ENCODE data around the gene C18orf63.

The C18orf63 gene

DNA sequence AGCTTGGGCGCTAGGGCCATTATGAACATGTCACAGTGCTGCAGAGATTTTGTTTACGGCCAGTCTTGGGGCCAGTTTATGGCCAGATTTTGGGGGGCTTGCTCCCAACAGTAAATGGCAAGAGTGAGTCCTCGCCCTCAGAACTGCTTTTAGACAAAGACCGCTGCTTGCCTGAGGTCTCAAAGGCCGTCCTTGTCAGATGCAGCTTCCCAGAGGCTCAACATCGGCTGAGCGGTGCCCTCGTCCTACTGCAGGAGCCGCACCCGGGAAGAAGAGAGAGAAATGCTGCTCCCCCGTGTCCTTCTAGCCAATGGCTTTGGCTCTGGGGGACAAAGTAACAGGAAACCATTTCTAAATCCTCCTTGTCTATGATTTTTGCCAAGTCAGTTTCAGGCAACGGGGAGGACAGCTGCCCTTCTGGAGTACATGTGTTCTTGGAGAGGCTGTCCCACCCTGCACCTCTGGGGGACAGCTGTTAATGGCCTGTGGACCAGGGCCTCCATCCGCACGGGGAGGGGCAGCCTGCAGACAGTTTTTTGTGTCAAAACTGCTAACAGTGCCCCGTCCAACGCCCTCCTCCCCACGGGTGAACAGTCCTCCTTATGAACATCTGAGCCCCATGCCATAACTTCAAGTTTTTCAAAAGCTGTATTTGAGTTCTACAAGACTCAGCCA is 66.1 kb downstream of the C18orf63 start:
- no peak for DNase-seq

DNA sequence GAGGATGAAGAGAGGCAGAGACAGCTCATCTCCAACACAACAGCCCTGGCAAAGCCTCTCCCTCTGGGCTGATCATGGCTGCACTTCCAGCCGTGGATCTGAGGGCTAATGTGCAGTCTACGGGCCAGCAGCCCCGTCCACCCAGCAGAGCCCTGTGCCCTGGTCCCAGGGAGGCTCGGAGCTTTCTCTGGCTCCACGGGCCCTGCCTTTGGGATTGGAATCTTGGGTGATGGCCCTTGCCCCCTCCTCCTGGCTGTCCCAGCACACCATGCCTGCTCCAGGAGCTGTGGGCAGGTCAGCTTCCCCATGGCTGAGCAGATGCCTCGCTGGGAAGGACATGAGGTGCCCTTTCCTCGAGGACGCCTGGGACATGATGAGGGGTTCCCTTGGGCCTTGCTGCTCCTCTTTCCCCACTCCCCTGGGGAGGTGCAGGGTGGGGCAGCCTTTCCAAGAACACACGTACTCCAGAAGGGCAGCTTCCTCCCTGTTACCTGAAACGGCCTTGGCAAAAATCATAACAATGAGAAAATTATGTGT is 66.9 kb downstream of the C18orf63 start:
- DNase-seq: no peak

DNA sequence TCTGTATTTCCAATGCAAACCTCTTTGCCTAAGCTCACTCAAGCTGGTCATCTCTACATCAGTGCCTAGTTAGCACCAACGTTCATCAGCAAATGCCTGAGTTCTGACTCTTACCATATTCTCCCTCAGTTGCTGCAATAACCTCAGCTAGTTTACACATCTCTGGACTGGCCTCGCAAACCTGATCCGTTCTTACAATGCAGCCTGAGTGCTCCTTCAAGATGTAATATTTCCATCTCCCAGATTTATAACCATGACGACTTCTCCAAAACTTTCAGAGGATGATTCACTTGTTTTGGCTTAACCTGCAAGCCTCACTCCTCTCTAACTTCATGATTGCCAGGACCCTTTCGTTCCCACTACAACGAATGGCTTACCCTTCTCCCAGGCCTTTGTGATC is 71.7 kb downstream of the C18orf63 start:
- DNase-seq: no peak

DNA sequence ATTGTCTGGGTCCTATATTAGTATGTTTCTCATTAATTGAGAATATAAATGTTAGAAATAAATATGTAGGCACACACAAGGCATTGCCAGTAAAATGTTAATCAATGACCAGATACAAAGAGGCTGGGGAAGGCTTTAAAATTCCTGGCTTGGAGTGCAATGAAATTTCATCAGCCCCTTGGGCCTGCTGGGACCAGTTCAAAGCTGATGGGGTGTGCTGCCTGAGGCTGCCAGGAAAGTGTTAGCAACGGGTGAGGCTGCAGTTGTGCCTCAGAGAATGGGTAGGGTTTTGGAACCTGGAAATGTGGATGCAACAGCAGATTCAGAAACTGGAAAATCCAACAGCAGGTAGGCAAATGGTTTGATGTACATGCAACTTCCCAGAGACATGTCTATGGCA is 72.6 kb downstream of the C18orf63 start:
- DNase-seq: no peak

DNA sequence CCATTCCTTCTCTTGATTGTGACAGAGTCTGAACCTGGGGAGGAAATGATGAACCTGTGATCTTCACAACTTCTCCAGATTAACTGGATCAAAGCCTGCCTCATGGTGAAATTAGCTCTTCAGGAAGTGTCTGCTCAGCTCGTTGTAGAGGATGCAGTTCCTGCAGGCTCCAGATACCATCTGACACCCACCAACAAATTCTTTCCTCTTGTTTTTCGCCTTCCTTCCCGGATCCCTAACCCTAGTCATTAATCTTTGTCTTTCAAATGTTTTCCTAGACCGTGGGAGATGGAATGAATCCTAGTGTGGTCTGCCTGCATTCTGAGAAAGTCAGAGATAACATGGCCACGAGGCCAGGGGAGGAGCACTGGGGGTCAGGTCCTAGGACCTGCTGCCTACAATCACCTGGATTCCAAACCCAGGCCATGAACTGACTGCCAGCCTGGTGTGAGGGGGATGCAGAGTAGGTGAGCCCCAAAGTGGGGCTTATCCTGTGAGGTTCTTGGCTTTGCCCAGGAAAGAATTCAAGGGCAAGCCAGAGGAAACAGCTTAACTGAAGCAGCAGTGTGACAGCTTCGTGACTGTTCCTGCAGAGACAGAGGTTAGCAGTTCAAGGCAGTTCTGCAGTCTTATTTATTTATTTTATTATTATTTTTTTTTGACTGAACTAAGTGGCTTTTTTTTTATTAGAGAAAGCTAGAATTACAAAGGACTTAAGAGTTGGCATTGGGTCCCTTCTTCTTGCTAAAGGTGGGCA is 73.7 kb downstream of the C18orf63 start:
- DNase-seq: no peak

DNA sequence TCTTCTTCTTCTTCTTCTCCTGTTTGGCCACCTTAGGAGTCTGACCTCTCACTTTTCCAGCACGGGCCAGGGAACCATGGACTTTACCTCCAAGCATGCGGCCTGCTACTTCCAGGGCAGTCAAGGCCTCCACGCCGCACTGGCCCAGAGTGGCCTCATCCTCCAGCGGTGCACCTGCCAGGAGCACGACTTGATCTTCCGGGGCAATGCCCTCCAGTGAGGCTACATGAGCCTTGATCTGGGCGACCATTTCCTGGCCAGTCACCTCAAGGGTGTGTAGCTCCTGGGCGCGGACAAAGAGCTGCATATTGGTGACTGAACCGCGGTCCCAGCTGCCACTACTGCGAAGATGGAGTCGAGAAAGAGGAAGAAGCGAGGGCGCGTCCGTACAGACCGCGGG is 74.4 kb downstream of the C18orf63 start:
- DNase-seq: no peak

DNA sequence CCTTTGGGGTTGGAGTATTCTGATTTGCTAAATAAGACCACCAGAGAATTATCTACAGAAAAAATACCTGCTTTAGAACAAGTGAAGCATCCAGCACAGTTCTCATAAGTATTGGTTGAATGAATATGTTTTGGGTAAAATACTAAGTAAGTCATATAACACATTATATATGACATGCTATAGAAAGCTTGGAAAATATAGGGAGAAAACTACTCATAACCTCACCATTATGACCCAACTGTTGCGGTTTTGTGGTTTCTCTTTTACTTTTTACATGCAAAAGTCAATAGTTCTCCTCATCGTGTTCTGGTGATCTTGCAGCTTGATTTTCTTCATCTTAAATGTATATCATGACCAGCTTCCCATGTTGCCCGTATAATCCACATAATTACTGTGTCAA is 75.3 kb downstream of the C18orf63 start:
- no peak for DNase-seq

DNA sequence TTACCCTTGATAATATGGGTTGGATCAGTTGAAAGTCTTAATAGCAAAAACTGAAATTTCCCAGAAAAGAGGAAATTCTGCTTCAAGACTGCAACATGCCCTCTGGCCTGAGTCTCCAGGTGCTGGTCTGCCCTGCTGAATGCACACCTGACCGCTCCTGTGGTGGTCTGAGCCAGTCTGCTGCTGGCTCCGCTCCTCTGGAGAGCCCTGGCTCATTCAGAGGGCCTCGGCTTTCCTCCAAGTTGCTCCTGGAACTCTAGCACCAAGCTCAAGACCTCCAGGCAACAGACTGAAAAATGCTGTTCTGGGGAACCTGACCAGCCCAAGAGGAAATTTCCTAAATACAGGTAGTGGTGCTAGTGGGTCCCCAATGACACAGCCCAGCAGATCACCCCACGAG is 76.7 kb downstream of the C18orf63 start:
- no peak for DNase-seq

DNA sequence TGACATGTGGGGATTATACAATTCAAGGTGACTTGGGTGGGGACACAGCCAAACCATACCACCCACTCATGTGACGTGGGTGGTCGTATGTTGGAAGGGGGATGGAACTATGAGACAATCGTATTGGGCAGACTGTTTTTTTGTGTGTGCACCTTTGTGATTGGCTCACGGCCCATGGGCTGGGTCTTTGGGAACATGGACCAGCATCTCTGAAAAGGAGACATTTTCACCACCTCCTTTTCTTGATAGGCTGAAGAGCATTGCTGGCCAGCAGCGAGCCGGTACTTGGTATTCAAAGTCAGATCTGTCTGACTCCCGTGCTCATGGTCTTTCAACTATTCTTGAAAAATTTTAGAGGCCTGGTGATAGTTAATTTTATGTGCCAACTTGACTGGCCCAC is 79.4 kb downstream of the C18orf63 start:
- DNase-seq: no peak

DNA sequence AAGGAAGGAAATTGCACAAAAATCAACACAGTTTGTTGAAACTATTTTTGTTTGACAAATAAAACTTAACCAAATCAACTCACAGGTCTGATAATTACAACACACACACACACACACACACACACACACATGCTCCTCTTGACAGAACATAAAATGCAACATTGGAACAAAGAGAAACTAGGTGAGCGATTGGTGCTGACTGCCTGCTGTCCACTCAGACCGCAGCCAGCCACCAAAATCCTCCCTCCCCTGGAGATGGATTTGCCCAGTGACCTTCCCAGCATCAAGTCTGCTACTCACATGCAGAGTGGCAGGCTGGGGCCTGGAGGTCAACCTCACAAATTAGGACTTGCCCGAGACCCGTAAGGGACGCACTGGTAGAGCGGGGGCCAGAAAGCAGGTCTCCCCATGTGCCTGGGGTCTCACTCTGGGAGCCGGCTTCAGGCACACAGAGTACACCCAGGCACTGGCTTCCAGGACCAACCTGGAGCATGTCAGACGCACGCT is 80.1 kb downstream of the C18orf63 start:
- DNase-seq: no peak

DNA sequence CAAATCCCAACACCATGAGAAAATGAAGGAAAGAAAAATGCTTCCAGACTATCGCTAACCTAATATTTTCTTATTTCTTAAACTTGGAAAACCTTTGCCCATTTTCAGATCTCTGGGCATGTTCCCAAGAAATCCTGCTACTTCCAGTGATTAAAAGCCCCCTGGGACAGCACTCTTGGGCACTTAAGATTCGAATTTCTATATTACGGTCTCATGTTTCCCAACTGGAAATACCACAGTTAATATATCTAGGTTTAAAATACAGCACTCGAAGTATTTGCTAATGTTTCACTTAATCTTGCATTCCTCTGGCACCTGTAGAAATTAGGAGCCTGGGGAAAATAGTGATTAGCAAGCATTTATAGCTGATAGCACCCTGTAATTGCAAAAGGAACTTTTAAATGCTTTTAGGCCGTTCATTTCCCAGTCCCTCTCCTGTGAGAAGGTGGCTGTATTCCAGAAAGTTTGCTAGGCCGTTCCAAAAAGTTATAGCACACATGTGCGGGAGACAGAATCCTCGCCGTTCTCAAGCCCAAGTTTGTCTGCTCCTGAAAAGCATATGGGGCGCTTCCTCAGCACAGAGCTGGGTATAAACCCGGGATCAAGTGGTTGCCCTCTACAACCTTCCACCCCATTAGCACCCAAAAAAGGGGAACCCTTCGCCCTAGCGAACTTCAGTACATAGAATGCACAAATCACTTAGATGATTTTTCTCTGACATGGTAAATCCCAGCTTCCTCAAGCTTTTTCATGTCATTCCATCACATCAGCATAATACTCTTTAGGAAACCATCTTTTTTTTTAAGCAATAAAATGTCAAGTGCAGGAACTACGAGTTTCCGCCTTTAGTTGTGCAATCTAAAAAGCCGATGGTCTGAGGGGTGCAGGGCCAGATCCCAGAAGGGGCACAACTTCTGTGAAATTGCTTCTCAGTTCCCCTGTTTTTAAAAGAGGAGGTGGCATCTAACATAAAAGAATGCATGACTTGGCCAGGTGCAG is 80.8 kb downstream of the C18orf63 start:
- peak in 1 of 2 experiments; percentile 5 for DNase-seq

DNA sequence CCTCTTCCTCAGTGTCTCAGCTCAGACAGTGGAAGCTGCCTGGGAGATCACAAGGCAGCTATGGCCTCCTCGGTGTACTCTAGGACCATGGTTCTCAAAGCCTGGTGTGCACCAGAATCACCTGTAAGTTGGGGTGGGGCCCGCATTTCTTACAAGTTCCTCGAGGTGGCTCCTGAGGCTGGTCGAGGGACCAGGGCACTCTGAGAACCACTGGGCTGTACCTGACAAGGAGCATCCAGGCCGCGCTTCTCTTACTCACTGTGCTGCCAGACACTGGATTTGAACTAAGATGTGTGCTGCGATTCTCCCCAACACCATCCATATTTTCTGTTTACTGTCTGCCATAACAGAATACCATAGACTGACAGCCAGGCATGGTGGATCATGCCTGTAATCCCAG is 81.9 kb downstream of the C18orf63 start:
- DNase-seq: no peak

DNA sequence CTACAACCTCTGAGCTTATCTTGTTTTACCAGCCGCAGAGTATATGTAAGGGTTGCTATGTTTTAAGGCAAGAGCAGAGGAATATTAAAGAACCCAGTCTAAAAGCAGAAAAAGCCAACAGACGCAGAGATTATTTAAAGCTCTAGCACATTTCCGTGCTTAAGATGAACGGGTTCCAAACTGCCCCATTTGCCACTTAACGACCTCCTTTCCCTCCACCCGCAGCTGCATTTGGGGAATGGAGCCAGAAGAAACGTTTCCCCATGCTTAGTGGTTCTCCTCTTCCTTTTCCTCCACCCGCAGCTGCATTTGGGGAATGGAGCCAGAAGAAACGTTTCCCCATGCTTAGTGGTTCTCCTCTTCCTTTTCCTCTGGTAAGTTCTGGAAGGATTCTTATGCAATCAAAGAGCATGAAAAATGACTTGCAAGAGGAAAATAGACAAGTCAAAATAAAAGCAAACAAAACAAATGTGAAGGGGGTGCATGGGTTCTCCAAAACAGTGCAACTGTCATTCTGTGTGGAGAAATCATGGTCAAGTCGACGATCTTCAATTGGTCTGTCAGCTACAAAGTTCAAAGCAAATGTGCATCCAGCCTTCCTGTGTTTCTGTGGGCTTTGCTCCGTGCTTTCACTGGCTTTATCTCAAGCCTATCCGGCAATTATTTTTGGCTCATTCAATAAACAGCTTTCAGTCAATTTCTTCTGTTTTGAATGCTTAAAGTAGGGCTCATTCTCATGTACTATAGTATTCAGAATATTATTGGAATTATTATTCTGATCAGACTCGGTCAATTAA is 83.7 kb downstream of the C18orf63 start:
- DNase-seq: no peak

DNA sequence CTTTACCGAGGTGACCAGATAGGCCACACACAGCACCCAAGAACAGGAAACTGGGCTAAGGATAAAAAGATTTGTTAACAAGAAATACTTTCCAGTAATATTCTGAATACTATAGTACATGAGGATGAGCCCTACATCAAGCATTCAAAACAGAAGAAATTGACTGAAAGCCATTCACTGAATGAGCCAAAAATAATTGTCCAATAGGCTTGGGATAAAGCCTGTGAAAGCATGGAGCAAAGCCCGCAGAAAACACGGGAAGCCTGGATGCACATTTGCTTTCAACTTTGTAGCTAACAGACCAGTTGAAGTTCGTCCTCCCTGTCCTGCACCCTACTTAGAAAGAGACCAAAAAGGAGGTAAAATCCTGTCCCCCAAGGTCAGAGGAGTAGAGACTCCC is 85.2 kb downstream of the C18orf63 start:
- no peak for DNase-seq

DNA sequence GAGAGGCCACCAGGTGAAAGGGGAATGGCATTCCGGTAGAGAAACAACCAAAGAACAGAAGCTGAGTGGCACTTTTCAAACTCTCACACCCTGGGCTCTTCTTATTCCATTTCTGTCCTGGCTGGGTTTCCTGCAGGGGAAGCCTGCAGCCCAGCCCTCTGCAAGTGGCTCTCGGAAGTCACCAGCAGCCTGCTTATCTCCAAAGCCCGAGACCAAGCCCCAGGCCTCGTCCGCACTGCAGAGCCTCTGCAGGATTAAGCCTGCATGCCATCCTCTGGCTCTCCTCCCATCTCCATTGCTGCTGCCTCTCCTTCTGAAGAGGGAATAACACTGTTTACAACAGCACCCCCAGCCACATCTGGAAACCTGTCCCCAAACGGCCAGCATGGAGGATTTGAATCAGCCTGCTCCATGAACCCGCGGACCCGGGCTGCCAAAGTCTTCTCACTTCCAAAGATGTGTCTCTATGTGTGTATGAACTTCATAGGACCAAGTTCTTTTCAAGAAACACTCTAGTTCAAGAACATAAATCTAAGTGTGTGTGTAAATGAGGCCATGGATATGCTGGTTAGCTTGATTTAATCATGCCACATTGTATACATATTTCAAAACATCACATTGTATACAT is 87.3 kb downstream of the C18orf63 start:
- no peak for DNase-seq

DNA sequence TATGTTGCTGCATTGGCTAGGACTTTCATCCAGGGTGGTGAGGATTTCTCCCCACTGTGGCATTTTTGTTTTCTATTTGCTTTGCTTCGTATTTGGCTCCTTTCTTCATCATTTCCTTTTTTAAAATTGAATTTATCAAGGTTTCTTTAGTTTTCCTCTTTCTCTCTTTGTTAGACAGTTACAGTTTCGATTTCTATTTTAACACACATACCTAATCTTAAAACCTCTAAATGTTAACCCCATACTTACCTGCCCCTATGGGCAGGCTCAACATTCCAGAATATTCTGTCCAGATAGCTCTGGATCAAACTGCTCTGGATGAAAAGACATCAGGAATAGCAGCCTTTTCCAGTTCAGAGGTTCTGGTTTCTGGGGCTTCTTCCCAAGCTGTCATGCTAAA is 92.2 kb downstream of the C18orf63 start:
- no peak for DNase-seq

Data from NCI-H446 (cell line).